Measurements from ENCODE around the gene BIN1. TPM values are rescaled to one million over a fixed set of nuclear protein-coding genes. Genes with fewer than 3 reads are reported as not detected.

The BIN1 gene
- total and polyA plus RNA-seq, 8 donors = 32.0 to 98.7 (median 76.7) TPM

DNA sequence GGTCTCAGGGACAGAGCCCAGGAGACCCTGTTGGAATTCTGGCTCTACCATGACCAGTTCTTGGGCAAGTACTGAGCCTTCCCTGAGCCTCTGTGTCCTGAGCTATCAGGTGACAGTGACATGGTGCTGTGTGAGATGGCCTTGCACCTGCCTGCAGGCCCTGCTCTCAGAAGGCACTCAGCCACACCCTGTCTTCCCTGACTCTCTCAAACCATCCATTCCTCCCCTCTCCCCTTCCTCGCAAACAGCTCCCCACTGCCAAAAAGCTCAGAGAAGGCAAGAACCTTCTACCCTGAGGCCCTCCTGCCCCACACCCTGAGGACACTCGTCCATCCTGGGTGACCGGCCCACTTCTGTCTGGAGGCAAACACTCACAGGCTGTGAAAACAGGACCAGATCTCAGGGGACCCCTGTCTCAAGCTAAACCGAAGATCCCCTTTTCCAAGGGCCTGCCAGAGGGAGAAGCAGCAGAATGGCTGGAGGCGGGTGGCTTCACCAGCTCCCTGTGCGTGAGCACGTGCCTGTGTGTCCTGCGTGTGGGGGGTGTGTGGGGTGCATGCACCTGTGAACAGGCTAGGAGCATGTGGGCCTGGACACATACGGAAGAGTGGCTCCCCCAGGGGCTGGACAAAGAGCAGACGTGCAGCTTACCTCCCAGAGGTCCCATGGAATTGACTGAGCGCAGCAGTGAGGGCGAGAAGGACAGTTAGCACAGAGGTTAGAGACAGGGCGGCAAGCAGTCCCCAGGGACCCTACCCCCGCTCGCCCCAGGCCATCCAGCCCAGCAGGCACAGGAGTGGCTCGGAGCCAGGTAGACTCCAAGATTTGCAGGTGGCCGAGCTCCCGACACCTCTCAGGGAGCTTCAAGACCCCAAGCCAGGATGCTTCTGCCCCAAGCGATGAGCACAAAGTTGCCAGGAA, 53.9 kb downstream of the BIN1 start:
- DNase-seq = peak in 2 of 4 donors; percentile 29 to 72

DNA sequence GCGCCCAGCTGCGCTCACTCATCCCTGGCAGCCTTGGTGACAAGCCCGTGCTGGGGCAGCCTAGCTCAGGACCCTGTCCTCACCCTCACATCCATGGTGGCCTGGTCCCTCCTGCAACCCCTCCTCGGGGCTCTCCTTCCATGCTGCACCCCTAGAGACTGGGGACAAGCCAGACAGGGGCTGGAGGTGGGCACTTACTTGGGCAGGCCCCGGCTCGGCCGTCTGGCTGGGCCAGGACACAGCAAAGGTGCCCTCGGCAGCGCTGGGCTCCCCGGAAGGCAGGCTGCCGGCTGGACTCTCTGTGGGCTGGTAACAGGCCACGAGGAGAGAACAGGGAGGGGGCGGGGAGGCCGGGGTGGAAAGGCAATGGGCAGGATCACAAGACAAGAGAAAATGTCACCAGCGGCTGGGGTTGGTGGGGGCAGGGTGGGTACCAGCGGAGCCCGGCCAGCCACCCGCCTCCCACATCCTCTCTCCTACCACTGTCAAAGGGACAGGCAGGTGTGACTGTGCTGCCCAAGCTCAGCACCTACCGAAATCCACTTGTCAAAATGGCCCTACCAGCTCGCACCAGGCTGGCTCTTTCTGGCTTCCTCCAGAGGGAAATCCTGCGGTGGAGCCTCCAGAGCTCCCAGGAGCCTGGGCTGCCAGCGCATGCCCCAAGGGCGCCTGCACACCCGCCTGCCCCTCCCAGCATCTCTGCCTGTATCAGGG, 54.7 kb downstream of the BIN1 start:
- TF ChIP-seq, protein P1, sequence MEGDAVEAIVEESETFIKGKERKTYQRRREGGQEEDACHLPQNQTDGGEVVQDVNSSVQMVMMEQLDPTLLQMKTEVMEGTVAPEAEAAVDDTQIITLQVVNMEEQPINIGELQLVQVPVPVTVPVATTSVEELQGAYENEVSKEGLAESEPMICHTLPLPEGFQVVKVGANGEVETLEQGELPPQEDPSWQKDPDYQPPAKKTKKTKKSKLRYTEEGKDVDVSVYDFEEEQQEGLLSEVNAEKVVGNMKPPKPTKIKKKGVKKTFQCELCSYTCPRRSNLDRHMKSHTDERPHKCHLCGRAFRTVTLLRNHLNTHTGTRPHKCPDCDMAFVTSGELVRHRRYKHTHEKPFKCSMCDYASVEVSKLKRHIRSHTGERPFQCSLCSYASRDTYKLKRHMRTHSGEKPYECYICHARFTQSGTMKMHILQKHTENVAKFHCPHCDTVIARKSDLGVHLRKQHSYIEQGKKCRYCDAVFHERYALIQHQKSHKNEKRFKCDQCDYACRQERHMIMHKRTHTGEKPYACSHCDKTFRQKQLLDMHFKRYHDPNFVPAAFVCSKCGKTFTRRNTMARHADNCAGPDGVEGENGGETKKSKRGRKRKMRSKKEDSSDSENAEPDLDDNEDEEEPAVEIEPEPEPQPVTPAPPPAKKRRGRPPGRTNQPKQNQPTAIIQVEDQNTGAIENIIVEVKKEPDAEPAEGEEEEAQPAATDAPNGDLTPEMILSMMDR (IDR thresholded peaks at IDR 0.05) = no peak
- H3K27ac ChIP-seq = no peak overlapping the region
- peak in 2 of 4 donors; percentile 28 to 80 for DNase-seq
- no peaks in the 10 kb centered on the region for H3K9me3 ChIP-seq
- H3K4me1 ChIP-seq = peaks cover 5 to 7% of the 10 kb centered on the region in 2 donors
- H3K36me3 ChIP-seq = peaks cover 0 to 22% of the 10 kb centered on the region in 2 donors
- ATAC-seq = no peak
- H3K27me3 ChIP-seq = no peaks in the 10 kb centered on the region
- intact Hi-C loops (cut with DNase I) = no loop called here
- no peak overlapping the region for H3K4me3 ChIP-seq

More for the DNA sequence above, 53.9 kb downstream of the BIN1 start:
- peaks cover 5 to 7% of the 10 kb centered on the region in 2 donors for H3K4me1 ChIP-seq
- H3K27ac ChIP-seq = no peak overlapping the region
- H3K27me3 ChIP-seq = no peaks in the 10 kb centered on the region
- H3K9me3 ChIP-seq = no peaks in the 10 kb centered on the region
- H3K36me3 ChIP-seq = peaks cover 0 to 20% of the 10 kb centered on the region in 2 donors
- intact Hi-C loops (cut with DNase I) = no loop called here
- H3K4me3 ChIP-seq = no peak overlapping the region
- TF ChIP-seq, protein P1 (IDR thresholded peaks at IDR 0.05) = no peak
- no peak for ATAC-seq

DNA sequence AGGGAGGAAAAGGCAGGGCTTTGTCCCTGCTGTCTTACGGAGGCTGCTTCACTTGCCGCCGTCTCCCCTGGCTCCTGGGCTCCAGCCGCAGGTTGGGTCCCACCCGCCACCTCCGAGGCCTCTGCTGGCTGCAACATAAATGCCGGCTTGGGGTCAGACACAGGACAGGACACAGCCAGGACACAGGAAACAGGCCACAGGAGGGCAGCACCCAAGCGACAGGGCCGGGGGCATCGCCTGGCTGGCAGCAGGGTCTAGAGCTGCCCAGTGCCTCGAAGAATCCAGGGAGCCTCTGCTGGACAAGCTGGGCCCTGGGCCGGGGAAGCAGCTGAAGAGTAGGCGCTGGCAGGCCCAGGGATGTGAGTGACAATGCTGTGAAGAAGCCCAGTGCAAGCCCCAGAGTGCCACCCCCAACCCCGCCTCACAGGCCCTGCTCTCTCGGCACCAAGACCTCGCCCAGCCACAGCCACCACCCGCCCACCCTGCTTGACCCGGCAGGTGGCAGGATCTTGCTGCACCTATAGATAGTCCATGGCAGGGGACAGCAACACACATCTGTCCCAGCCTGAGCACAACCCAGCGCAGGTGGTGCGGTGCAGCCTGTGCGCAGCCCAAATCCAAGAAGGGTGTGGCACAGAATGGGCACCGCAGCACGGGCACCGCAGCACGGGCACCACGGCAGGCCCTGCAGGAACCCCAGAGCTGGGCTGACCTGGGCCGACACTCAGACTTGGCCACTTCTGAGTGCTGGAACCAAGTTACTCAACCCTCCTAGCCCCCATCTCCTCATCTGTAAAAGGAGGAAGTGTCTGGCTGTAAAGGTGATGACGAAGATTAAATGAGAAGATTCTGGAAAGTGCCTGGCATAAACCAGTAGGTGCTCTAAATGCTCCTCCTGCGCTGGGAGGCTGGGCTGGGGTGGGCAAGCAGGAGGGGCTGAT, 55.6 kb downstream of the BIN1 start:
- intact Hi-C loops (cut with DNase I) = no loop called here
- H3K4me3 ChIP-seq = no peak overlapping the region
- TF ChIP-seq, protein P1 (IDR thresholded peaks at IDR 0.05) = no peak
- no peaks in the 10 kb centered on the region for H3K27me3 ChIP-seq
- no peaks in the 10 kb centered on the region for H3K9me3 ChIP-seq
- peaks cover 0 to 14% of the 10 kb centered on the region in 2 donors for H3K36me3 ChIP-seq
- H3K27ac ChIP-seq = no peak overlapping the region
- DNase-seq (peak in 2 of 4 donors; percentile 32 to 71), ATAC-seq (no peak)
- H3K4me1 ChIP-seq = peaks cover 5 to 7% of the 10 kb centered on the region in 2 donors

GRCh38 chr2:127050803-127051115, 56.2 kb downstream of the BIN1 start:
- no peak overlapping the region for H3K4me3 ChIP-seq

More at GRCh38 chr2:127050803-127051115, 56.2 kb downstream of the BIN1 start:
- intact Hi-C loops (cut with DNase I) = no loop called here
- Histone ChIP-seq H3K36me3 (peaks cover 0 to 14% of the 10 kb centered on the region in 2 donors), H3K4me1 (peaks cover 5 to 7% of the 10 kb centered on the region in 2 donors), H3K27me3 (no peaks in the 10 kb centered on the region), H3K9me3 (no peaks in the 10 kb centered on the region), H3K27ac (no peak overlapping the region)
- ATAC-seq = no peak
- peak in 1 of 4 donors; percentile 30 for DNase-seq
- TF ChIP-seq, protein P1 (IDR thresholded peaks at IDR 0.05) = no peak
